Fibroblast of skin of right biceps (primary cell): ENCODE measurements around the gene VN1R5.

Source experiments
- DNase-seq: peaks from one replicate; pipeline ENCODE4 v3.0.0-alpha.2; 2013

VN1R5 gene

DNA sequence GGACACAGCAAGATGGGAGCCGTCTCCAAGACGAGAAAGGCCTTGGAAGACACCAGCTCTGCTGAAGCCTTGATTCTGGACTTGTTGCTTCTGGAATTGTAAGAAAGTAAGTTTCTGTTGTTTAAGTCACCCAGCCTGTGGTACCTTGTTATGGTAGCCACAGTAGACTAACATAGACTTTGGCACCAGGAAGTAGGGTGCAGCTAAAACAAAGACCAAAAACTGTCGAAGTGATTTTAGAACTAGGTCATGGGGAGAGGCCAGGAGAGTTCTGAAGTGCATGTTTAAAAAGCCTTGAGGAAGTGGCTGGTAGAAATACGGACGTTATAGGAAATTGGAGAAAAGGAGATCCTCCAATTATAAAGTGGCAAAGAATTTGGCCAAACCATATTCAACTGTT lies 47.3 kb downstream of the VN1R5 start:
- DNase-seq = no peak

DNA sequence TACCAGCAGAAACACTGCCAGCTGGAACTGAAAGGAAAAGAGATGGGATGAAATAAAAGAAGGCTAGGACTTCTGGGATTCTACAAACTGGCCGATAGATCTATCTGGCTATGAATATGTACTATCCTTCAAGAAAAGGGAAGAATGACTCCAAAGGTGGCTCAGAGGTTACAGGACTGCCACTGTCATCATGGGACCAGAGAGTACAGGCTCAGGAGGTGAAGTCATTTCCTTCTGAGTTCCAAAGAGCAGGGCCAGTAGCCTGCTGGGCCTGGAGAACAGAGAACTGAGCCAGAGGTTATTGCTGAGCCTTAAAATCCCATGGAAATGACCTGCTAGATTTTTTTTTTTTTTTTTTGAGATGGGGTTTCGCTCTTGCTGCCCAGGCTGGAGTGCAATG lies 48.2 kb downstream of the VN1R5 start:
- DNase-seq = no peak
